Neural progenitor cell (in vitro differentiated cells): ENCODE measurements around the gene CDH18.

ENCODE experiments used
- EZH2 ChIP-seq: fragments of 200-600 bp; sonication (generic); IDR thresholded peaks from 2 replicates; pipeline ENCODE4 v1.6.1; 2017; ENCODE audit warnings: antibody characterized with exemption, mild to moderate bottlenecking, moderate library complexity
- TF ChIP-seq, protein P1 (sequence below): fragments of 200-600 bp; sonication (generic); IDR thresholded peaks from 2 replicates; pipeline ENCODE4 v1.5.1; 2017; ENCODE audit warnings: antibody characterized with exemption, mild to moderate bottlenecking

- TF ChIP-seq, protein P1, sequence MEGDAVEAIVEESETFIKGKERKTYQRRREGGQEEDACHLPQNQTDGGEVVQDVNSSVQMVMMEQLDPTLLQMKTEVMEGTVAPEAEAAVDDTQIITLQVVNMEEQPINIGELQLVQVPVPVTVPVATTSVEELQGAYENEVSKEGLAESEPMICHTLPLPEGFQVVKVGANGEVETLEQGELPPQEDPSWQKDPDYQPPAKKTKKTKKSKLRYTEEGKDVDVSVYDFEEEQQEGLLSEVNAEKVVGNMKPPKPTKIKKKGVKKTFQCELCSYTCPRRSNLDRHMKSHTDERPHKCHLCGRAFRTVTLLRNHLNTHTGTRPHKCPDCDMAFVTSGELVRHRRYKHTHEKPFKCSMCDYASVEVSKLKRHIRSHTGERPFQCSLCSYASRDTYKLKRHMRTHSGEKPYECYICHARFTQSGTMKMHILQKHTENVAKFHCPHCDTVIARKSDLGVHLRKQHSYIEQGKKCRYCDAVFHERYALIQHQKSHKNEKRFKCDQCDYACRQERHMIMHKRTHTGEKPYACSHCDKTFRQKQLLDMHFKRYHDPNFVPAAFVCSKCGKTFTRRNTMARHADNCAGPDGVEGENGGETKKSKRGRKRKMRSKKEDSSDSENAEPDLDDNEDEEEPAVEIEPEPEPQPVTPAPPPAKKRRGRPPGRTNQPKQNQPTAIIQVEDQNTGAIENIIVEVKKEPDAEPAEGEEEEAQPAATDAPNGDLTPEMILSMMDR: no peak
- TF ChIP-seq EZH2: no peak
Observed at GRCh38 chr5:19880859-19881436, 107.1 kb downstream of the CDH18 start.
